NCI-H82 treated with DMSO at 0.1 percent for 48 hours (cell line): ENCODE results near the gene IFNA8.
"Not testable (repeated sequence)": the region's sequence is repeated elsewhere in the genome, so short reads cannot be mapped to it uniquely, and the experiment has no call there.

ENCODE experiments used
- DNase-seq: peaks from one replicate; lab custom pipeline; 2025; ENCODE audit not compliant: unreplicated experiment; lab: John Stamatoyannopoulos, UW

IFNA8 gene

DNA sequence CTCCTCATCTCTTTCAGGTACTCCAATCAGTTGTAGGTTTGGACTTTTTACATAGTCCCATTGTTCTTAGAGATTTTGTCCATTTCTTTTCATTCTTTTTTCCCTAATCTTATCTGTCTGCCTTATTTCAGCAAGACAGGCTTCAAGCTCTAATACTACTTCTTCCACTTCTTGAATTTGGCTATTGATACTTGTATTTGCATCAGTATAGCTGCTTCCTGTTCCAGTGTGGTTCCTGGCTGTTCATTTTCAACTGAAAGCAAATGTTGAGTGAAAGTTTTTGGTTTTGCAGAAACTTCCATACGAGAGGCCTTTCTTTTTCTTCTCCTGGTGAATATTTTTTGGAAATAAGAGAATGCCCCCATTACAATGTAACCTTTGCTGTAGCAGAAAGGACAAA, 19.3 kb downstream of the IFNA8 start:
- no peak for DNase-seq

DNA sequence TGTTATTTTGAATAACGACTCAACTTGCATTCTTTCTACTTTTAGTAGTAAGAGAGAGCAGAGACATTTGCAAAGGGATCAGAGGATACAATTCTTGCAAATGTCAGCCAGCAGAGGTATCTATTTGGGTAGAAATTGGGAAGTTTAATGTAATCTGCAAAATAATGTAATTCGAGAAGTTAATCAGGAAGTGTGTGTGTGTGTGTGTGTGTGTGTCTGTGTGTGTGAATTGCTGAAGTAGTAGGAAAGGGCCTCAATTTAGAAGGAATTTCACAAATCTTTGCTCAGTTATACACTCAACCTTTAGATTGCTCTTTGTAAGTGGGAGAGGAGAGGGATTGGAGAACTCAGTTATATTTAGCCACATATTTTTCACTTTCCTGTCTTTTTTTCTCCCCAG, 20.3 kb downstream of the IFNA8 start:
- no peak for DNase-seq

DNA sequence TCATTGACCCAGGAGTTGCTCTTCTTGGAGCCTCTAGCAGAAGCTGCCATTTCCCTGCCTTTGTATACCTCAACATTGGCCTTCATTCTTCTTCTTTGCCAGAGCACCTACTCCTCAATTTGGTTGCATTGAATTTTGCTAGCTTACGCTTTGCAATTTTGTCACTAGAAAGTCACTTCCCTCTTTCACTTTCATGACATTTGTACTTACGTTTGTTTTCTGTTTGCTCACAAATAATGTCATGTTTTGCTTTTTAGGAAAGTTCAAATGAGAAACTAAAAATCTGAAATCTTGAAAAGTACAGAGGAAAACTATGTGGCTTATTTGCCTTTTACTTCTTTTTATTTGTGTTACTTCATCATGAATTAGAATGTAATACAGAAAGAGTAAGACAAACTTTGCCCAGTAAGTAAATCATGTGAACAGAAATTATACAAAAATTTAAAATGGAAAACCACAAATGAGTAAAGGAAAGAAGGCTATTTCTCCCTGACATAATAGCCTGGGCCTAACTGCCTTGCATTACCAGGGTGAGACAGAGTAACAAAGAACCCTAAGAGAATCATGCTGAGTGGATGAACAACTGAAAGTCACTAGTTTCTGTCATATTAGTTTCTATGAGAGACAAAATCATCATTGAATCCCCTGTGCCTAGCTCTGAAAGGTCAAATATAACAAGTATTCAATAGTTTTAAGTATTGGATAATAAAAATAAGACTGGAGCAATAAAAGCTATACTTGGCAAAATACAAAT, 23.9 kb downstream of the IFNA8 start:
- DNase-seq: no peak

DNA sequence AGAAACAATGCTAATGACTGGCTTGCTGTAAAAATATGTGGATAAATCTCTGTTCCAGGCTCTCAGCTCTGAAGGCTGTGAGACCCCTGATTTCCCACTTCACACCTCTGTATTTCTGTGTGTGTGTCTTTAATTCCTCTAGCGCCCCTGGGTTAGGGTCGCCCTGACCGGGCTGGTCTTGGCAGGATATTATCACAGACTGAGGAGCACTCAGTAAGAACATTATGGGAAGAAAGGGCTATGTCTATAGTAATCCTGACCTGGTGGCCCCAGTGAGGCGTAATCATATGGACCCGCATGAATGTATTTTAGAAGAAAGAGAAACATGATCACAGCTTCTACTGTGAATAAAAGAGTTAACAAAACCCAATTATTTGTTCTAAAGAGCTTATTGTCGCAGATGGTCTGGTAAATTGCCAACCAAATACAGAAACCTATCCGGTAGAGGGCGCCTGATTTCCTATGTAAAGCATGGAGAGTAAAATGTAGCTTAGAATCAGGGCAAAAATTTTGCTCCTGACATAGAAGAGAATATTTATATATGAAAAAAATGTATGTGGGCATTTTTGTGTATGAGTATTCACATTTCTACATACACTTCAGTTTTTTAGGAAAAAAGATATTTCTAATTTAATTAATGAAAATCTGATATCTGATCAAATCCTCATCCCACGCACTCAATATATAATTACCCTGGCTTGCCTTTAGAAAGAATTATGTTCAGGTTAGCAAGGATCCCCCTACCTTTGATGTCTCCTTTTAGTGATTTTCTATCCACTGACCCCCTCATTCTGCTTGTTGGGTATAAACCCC, 25.5 kb downstream of the IFNA8 start:
- DNase-seq: peak; percentile 82

DNA sequence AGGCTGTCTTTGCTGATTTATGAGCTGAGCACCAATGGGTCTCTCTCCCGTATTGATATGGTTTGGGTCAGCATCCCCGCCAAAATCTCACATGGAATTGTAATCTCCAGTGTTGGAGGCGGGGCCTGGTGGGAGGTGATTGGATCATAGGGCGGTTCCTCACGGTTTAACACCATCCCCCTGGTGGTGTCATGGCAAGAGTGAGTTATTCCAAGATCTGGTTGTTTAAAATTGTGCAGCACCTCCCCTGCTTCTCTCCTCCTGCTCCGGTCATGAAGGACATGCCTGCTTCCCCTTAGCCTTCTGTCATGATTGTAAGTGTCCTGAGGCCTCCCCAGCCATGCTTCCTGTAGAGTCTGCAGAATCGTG, 26.1 kb downstream of the IFNA8 start:
- DNase-seq: not testable (repeated sequence)

DNA sequence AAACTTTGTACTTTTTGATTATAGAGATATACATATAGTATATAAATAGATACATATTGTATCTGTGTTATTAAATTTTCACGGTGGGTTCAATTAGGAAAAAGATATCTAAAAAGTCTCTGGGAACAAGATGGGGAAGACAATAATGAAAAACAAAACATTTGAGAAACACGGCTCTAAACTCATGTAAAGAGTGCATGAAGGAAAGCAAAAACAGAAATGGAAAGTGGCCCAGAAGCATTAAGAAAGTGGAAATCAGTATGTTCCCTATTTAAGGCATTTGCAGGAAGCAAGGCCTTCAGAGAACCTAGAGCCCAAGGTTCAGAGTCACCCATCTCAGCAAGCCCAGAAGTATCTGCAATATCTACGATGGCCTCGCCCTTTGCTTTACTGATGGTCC, 31.2 kb downstream of the IFNA8 start, which contains the start of gene IFNA1:
Gene IFNA1 (plus strand): TSS at position 301 of the 400 bp plus-strand sequence. CDS start 69 bp downstream, at position 370.
- no peak for DNase-seq

DNA sequence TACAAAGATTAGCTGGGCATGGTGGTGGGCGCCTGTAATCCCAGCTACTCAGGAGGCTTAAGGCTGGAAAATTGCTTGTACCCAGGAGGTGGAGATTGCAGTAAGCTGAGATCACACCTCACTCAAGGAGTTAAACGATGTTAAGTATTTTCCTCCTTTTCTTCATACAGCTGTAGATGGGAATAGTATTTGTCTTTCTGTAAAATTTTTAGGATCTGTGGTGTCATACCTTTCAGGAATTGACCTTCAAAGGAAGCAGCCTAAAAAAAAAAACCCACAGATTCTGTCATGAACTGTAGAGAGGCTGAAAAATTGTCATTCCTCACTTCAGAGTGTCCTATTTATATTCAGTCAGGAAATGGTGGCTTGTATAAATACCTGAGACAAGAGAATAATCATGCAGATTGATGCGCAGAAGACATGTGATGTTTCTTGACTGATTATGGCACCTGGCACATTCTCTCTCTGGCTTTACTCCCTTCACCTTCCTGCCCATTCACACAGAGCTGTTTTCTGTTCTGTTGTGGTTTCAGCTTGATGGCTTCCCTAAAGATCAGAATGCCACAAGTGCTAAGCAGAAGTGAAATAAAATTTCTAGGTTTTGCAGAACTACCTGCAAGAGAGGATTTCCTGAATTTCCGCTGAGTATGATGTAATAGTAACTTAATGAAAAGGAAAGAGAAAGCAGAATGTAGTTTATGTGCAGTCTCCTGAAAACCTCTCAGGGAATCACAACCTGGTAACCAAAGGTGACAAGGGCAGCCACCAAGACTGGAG, 35.1 kb downstream of the IFNA8 start:
- no peak for DNase-seq

DNA sequence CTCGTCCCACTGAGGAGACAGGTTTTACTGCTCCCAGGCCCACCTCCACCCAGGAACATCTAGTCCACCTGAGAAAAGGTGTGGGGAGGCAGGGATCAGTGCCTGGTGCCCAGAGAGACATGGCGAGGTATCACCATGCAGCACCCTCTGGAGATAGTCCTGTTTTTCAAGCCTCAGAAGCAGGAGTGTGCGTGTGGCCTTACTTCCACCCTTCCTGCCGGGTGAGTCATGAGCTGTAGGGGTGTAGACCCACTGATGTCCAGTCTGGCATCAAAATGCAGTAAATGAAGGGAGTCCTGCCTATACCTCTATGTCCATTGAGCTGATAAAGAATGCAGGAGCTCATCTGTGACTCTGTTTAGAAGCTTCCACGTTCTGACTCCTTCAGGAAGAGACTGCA, 40.4 kb downstream of the IFNA8 start:
- DNase-seq: not testable (repeated sequence)

DNA sequence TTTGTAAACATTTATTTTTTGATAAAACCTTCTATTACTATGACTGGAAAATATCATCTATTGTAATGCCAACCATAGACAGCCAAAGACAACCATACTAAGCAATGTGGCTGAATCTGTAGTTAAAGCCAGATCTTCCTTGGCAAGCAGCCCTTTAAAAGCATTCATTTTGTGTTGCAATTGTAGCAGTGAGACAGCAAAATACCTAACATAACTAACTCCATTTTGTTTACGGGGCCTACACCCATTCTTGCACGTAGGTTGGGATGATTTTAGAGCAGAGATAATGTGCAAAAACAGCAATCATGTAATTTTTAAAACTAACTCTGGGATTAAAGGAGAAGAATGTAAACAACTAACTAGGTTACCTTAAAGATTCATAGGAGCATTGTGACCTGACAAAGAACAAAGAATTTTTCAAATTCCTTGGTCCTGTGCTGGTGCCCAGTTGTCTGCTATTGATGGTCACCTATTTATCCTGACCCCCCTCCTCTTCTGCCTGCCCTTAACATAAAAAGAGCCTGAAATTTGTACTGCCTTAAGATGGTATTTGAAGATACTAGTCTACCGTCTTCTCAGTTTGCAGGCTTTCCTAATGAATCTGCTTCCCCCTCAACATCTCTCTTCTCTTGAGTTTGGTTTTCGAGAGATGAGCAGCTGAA, 41.9 kb downstream of the IFNA8 start:
- no peak for DNase-seq

DNA sequence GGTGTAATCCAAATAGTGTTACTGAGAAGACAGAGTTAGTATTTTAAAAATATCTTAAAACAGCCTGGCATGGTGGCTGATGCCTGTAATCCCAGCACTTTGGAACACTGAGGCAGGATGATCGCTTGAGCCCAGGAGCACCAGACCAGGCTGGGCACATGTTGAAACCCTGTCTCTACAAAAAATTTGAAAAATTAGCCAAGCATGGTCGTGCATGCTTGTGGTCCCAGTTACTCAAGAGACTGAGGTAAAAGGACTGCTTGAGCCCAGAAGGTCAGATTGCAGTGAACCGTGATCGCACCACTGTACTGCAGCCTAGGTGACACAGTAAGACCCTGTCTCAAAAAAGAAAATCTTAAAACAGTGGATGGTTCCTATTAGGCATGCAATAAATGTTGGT, 43.8 kb downstream of the IFNA8 start:
- no peak for DNase-seq

DNA sequence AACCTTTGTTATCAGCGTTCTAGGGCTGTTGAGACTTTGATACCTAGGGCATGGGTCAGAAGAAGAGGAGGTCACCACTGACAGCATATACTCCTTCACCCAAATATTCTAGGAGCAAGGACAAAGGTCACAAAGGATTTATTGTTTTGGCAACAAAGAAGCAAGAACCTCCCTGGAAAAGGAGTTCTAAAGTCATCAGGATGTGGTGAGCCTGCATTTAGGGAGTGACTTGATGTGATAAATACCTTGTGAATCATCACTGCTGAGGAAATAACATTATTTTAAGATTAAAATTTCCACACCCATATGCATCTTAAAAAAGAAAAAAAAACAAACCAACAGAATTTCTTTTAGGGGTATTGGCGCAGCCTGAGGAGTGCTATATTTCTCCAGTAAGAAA, 45.2 kb downstream of the IFNA8 start:
- DNase-seq: no peak

DNA sequence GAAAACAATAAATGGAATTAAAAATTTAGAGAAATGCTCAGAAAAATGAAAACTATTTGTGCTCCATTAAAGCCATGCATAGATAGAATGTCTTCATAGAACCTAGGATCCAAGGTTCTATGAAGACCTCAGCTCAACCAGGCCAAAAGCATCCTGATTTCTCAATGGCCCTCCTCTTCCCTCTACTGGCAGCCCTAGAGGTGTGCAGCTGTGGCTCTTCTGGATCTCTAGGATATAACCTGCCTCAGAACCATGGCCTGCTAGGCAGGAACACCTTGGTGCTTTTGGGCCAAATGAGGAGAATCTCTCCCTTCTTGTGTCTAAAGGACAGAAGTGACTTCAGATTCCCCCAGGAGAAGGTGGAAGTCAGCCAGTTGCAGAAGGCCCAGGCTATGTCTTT, 46.4 kb downstream of the IFNA8 start:
- peak; percentile 1 for DNase-seq
